Measurements from ENCODE around the gene CBFB.

CBFB gene

DNA sequence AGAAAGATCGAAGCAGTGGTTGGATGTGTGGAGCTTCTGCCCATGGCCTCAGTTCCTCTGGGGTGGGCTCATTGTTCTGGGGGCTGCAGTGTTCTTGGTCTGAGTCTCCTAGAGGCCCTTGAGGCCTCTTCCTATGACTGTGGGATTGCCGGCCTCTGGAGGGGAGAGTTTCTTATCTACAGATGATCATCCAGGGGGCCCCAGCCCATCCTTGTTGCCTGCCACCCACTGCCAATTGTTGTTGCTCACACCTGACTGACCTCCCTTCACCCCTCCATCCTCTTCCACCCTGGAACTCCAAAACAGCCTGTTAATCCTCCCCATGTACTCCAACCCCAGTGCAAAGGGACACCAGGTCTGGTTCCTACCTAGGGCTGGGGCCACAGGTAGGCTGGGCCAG, 116.0 kb downstream of the CBFB start:
- no peak for DNase-seq

DNA sequence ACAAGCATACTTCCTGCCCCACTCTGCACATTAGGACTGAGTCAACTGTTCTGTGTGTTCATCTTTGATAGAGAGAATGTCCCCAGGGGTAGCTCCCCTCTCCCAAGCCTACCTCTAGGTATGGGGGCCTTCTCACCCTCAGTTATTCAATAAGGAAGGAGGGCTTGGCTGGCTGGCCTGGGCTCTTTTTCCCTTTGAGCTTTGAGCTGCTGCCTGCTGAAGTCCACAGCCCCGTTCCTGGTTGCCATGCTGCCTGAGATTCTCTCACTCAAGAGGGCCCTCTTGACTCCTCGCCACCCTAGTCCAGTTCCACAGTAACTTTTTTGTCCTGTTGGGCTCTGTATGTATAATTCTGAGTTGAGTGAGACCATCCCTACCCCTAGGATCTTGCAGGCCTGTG, 116.8 kb downstream of the CBFB start:
- DNase-seq: no peak

DNA sequence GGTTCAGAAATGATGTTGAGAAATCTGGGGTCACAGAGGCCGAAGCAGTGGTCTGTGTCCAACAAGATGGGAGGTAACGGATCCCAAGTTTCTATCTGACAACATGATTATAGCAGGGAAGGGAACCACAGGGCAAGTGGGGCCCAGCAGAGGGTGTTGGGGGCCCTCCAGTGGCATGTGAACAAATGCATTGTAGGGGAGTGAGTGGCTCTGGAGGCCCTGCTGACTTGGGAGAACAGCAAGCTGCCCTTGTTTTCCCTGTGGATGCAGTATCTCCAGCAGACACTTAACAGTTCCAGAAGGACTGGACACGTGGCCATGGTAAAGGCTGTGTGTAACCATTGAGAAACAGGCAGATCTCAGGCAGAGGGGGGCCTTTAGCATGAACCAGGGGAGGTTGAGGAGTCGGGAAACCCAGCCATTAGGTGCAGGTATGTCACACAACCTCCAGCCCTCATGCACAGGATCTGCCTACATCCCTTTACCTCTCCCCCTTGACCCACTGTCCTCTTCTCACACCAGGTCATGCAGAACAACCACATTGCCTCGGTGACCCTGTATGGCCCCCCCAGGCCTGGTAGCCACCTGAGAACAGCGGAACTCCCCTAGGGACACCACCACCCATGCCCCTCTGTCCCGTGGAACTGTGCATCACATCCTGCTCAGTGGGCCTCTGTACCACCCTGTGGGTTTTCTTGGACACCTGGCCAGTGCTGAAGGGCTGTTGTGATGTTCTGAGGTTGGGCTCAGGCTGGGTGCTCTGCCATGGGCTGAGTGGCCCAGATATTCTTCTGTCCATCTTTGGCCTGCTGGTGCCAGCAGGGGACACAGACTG, 117.8 kb downstream of the CBFB start:
- DNase-seq: no peak

DNA sequence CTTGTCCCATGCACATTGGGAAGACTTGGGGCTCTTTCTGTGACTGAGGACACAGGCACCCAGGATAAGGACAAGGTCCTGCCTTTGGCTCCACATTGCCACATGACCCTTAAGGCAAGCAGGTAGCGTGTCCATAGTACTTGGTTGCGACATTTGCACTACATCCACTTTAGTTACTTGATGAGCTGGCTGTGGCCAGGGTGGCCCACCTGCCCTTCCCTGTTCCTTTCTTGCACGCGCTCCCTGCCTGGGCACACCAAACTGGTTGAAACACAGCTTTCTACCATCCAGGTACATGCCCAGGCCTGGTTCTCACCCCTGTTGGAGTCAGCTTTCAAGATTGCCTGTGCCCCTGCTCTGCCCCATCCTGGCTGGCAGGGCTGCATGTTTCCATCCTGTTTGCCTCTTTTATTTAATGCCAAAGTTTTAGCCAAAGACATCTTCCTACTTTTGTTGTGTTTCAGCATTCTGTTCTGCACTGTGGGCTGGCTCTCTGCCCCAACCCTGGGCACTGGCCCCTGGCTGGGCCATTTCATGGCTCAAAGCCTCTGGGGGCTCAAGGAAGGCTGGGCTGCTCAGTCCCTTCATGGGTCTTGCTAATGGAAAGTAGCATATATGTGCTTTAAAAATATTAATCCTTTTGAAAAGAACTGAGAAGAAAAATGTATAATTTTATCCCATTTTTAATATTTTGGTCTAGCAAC, 118.6 kb downstream of the CBFB start:
- no peak for DNase-seq

DNA sequence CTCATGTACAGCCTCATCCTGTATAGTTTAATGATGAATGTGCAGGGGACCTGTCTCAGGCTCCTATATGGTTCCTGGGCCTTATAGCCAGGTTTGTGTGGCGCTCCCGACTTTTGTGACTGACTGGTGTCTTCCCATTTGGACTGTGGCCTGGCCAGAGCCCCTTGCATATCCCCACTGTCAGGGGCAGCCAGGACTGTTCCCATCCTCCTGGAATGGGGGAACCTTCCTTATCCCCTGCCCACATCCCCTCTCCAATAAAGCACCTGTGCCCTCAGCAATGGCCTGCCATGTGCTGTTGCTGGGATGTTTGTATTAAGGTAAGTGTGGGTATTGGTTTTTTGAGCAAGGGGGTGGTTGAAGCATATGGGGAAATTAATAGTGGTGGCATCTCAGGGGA, 119.3 kb downstream of the CBFB start:
- no peak for DNase-seq

DNA sequence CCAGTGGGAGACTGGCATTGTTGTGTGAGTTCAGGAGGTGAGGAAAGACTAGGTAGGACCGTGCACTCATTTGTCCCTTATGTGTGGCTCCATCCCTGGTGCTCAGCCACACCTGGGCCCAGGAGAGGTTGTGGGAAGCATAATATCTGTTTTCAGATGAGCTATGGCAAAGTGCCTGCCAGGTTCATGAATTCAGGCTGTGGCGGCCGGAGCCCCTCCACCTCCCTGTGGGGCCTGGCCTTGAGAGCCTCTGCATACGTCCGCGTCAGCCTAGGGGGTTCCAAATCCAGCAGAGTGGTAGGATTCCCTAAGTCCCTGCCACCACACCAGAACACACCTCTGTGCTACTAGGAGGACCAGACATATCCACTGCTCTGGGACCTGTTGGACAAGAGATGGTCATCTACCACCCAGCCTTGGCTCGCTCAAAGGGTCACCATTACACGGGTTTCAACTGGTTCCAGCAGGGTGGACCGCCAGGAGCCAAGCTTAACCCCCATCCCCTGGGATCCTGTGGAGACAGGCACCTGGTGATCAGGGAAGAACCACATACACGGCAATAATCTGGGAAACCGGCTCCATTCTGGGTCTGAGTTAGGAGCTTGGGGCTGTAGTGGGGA, 119.8 kb downstream of the CBFB start:
- no peak for DNase-seq

- no peak for DNase-seq
Measured at GRCh38 chr16:67149276-67150046, 120.5 kb downstream of the CBFB start.

GRCh38 chr16:67150047-67150832, 121.3 kb downstream of the CBFB start:
- no peak for DNase-seq

Measured in activated CD4-positive, alpha-beta T cell treated with anti-CD3 and anti-CD28 coated beads, Interleukin-2, amount 50 U/mL, for 1 hour (primary cell).